ENCODE measurements around the gene SRRM3.
A peak's percentile ranks its signal among the peaks of the same experiment; 100 is the strongest.

Gene SRRM3

DNA sequence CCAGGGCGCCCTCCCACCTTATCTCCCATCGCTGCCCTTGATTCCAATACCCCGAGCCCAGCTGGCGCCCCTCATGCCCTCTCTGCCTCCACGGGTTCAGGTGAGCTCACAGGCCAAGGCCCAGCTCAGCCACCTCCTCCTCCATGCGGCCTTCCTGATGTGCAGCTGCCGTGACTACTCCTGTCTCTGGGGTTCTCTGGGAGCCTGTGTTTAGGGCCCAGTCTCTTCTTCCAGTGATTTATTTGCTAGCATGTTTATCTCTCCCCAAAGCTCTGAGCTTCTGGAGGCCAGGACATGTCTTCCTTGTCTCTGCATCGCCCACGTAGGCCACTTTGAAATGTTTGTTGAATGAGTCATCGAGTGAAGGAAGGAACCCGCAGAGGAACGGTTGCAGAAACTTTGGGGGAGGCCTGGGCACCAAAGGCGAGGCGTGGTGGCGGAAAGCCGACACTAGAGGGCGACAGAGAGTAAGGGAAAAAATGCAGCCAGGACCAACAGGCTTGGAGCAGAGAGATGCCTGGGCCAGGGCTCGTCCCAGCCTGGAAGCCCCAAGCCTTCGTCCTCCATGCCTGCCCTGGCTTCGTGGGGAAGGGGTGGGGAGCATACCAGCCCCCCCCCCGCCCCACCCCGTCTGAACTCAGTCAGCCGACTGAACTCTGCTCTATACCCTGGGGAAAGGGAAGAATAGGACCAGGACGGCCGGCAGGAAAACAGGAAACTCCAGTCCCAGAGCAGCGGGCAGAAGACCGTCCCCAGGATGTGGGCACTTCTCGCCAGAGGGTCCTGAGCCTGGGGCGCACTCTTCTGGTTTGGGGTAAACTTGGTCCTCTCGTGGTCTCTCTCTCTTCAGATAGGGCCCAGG, 89.9 kb downstream of the SRRM3 start (continued):
- TF ChIP-seq, protein P1, sequence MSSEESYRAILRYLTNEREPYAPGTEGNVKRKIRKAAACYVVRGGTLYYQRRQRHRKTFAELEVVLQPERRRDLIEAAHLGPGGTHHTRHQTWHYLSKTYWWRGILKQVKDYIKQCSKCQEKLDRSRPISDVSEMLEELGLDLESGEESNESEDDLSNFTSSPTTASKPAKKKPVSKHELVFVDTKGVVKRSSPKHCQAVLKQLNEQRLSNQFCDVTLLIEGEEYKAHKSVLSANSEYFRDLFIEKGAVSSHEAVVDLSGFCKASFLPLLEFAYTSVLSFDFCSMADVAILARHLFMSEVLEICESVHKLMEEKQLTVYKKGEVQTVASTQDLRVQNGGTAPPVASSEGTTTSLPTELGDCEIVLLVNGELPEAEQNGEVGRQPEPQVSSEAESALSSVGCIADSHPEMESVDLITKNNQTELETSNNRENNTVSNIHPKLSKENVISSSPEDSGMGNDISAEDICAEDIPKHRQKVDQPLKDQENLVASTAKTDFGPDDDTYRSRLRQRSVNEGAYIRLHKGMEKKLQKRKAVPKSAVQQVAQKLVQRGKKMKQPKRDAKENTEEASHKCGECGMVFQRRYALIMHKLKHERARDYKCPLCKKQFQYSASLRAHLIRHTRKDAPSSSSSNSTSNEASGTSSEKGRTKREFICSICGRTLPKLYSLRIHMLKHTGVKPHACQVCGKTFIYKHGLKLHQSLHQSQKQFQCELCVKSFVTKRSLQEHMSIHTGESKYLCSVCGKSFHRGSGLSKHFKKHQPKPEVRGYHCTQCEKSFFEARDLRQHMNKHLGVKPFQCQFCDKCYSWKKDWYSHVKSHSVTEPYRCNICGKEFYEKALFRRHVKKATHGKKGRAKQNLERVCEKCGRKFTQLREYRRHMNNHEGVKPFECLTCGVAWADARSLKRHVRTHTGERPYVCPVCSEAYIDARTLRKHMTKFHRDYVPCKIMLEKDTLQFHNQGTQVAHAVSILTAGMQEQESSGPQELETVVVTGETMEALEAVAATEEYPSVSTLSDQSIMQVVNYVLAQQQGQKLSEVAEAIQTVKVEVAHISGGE (tag by site-specific recombination; conservative IDR thresholded peaks at IDR 0.05; ENCODE audit: low read depth): no peak
- TF ChIP-seq, protein P2, sequence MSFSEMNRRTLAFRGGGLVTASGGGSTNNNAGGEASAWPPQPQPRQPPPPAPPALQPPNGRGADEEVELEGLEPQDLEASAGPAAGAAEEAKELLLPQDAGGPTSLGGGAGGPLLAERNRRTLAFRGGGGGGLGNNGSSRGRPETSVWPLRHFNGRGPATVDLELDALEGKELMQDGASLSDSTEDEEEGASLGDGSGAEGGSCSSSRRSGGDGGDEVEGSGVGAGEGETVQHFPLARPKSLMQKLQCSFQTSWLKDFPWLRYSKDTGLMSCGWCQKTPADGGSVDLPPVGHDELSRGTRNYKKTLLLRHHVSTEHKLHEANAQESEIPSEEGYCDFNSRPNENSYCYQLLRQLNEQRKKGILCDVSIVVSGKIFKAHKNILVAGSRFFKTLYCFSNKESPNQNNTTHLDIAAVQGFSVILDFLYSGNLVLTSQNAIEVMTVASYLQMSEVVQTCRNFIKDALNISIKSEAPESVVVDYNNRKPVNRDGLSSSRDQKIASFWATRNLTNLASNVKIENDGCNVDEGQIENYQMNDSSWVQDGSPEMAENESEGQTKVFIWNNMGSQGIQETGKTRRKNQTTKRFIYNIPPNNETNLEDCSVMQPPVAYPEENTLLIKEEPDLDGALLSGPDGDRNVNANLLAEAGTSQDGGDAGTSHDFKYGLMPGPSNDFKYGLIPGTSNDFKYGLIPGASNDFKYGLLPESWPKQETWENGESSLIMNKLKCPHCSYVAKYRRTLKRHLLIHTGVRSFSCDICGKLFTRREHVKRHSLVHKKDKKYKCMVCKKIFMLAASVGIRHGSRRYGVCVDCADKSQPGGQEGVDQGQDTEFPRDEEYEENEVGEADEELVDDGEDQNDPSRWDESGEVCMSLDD (tag by site-specific recombination; IDR thresholded peaks at IDR 0.05): peak; percentile 35; the same call in 1 of the 2 replicates
- TF ChIP-seq ZNF707 (tag by site-specific recombination; IDR thresholded peaks at IDR 0.05) (no peak), ZNF600 (tag by site-specific recombination; IDR thresholded peaks at IDR 0.05) (no peak), ZNF37A (tag by site-specific recombination; IDR thresholded peaks at IDR 0.05) (no peak), PRDM1 (tag by site-specific recombination; IDR thresholded peaks at IDR 0.05) (no peak), GLIS2 (tag by site-specific recombination; IDR thresholded peaks at IDR 0.05) (peak; percentile 31), ZNF157 (tag by site-specific recombination; IDR thresholded peaks at IDR 0.05) (no peak), ZNF670 (tag by site-specific recombination; IDR thresholded peaks at IDR 0.05; ENCODE audit: low read depth) (no peak), ZNF664 (tag by site-specific recombination; IDR thresholded peaks at IDR 0.05) (no peak), ZFP3 (tag by site-specific recombination; IDR thresholded peaks at IDR 0.05; ENCODE audit: low read depth) (no peak), ZSCAN23 (tag by site-specific recombination; IDR thresholded peaks at IDR 0.05) (no peak), ZNF837 (tag by site-specific recombination; IDR thresholded peaks at IDR 0.05) (no peak), GLIS1 (tag by site-specific recombination; IDR thresholded peaks at IDR 0.05) (peak; percentile 94), KLF16 (tag by site-specific recombination; IDR thresholded peaks at IDR 0.05) (peak; percentile 55; the same call in 1 of the 2 replicates), ZNF521 (tag by site-specific recombination; IDR thresholded peaks at IDR 0.05) (no peak), ZNF501 (tag by site-specific recombination; IDR thresholded peaks at IDR 0.05) (peak; percentile 63; the same call in 1 of the 2 replicates), YY2 (tag by site-specific recombination; IDR thresholded peaks at IDR 0.05) (no peak), ZNF121 (tag by site-specific recombination; IDR thresholded peaks at IDR 0.05) (no peak), ZNF324 (tag by site-specific recombination; IDR thresholded peaks at IDR 0.05) (peak; percentile 31; the same call in 1 of the 2 replicates), ZBTB21 (tag by site-specific recombination; IDR thresholded peaks at IDR 0.05) (peak; percentile 51; the same call in 1 of the 2 replicates)
- TF ChIP-seq, protein P3, sequence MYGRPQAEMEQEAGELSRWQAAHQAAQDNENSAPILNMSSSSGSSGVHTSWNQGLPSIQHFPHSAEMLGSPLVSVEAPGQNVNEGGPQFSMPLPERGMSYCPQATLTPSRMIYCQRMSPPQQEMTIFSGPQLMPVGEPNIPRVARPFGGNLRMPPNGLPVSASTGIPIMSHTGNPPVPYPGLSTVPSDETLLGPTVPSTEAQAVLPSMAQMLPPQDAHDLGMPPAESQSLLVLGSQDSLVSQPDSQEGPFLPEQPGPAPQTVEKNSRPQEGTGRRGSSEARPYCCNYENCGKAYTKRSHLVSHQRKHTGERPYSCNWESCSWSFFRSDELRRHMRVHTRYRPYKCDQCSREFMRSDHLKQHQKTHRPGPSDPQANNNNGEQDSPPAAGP (tag by site-specific recombination; IDR thresholded peaks at IDR 0.05): peak; percentile 66; the same call in 1 of the 2 replicates
- TF ChIP-seq, protein P4, sequence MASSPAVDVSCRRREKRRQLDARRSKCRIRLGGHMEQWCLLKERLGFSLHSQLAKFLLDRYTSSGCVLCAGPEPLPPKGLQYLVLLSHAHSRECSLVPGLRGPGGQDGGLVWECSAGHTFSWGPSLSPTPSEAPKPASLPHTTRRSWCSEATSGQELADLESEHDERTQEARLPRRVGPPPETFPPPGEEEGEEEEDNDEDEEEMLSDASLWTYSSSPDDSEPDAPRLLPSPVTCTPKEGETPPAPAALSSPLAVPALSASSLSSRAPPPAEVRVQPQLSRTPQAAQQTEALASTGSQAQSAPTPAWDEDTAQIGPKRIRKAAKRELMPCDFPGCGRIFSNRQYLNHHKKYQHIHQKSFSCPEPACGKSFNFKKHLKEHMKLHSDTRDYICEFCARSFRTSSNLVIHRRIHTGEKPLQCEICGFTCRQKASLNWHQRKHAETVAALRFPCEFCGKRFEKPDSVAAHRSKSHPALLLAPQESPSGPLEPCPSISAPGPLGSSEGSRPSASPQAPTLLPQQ (tag by site-specific recombination; IDR thresholded peaks at IDR 0.05): peak; percentile 67; the same call in 1 of the 2 replicates
- TF ChIP-seq, protein P5, sequence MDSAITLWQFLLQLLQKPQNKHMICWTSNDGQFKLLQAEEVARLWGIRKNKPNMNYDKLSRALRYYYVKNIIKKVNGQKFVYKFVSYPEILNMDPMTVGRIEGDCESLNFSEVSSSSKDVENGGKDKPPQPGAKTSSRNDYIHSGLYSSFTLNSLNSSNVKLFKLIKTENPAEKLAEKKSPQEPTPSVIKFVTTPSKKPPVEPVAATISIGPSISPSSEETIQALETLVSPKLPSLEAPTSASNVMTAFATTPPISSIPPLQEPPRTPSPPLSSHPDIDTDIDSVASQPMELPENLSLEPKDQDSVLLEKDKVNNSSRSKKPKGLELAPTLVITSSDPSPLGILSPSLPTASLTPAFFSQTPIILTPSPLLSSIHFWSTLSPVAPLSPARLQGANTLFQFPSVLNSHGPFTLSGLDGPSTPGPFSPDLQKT (IDR thresholded peaks at IDR 0.05; ENCODE audit: borderline replicate concordance, low read depth, low read length): no peak
- TF ChIP-seq, protein P6, sequence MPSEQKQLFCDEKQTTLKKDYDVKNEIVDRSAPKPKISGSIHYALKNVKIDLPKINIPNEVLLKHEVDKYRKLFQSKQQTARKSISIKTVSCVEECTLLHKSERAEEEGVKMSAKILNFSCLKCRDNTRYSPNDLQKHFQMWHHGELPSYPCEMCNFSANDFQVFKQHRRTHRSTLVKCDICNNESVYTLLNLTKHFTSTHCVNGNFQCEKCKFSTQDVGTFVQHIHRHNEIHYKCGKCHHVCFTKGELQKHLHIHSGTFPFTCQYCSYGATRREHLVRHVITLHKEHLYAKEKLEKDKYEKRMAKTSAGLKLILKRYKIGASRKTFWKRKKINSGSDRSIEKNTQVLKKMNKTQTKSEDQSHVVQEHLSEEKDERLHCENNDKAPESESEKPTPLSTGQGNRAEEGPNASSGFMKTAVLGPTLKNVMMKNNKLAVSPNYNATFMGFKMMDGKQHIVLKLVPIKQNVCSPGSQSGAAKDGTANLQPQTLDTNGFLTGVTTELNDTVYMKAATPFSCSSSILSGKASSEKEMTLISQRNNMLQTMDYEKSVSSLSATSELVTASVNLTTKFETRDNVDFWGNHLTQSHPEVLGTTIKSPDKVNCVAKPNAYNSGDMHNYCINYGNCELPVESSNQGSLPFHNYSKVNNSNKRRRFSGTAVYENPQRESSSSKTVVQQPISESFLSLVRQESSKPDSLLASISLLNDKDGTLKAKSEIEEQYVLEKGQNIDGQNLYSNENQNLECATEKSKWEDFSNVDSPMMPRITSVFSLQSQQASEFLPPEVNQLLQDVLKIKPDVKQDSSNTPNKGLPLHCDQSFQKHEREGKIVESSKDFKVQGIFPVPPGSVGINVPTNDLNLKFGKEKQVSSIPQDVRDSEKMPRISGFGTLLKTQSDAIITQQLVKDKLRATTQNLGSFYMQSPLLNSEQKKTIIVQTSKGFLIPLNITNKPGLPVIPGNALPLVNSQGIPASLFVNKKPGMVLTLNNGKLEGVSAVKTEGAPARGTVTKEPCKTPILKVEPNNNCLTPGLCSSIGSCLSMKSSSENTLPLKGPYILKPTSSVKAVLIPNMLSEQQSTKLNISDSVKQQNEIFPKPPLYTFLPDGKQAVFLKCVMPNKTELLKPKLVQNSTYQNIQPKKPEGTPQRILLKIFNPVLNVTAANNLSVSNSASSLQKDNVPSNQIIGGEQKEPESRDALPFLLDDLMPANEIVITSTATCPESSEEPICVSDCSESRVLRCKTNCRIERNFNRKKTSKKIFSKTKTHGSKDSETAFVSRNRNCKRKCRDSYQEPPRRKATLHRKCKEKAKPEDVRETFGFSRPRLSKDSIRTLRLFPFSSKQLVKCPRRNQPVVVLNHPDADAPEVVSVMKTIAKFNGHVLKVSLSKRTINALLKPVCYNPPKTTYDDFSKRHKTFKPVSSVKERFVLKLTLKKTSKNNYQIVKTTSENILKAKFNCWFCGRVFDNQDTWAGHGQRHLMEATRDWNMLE (tag by site-specific recombination; conservative IDR thresholded peaks at IDR 0.05; ENCODE audit: low read depth): no peak

Measured in HEK293 (cell line).